ENCODE measurements around the gene SNAP47.

The SNAP47 gene

GRCh38 chr1:227732586-227733308, 2.5 kb upstream of the SNAP47 start:
- DNase-seq: no peak

DNA sequence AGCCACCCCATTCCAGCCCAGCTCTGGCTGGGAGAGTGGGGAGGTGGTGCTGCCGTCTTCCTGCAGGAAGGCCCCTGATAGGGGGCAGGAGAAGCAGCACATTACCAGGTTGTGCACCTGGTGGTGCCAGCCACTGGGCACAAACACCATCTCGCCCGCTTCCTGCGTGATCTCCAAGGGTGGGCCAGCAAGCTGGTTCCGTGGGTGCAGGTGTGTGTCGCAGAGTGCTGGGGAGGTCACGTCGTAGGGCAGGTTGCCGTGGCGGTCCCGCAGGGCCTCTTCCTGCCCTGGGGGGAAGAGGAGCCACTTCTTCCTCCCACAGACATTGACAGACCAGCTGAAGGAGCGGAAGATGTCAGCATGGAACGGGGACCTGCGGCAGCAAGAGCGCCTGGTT, 1.9 kb upstream of the SNAP47 start:
- DNase-seq: no peak

DNA sequence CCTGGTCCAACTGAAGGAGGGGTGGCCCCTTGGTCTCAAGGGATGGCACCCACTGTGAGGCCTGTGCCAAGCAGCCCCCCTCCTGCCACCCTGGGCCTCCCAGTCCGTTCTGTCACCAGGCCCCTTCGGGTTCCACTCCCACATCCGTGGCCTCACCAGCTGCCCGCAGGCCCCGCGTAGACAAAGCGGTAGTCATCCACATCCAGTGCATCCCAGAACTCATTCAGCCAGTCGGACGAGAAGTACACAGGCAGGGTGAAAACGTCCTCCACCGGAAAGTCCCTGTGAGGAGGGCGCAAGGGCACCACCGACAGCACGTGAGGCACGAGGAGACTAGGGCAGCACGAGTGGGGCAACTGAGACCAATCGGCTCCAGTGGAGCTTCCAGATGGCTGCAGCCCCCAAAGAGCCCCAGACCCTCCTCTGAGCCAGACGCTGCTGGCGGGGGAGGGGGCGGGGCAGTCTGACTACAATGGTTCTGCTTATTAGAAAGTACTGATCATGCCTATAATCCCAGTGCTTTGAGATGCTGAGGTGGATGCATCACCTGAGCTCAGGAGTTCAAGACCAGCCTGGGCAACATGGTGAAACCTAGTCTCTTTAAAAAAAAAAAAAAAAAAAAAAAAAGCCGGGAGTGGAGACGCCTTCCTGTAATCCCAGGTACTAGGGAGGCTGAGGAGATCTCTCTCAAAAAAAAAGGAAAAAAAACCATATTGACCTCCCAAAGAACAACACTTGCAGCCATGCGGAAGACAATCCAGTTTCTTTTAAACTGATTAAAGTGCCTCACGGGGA, 1.3 kb upstream of the SNAP47 start:
- no peak for DNase-seq

DNA sequence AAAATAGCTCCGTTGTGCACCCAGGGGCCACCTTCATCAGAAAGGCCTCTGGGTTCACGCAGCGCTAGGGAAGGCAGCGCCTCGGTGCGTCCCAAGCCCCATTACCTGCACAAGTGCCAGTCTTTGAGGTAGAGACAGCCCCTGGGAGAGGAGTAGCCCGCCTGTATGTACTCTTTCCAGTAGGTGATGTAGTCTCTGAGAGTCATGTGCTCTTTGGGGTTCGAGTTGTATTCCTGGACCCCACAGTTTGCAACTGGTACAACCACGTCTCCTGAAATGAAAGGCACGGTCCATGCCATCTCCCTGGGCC, 734 bp upstream of the SNAP47 start:
- DNase-seq: no peak

DNA sequence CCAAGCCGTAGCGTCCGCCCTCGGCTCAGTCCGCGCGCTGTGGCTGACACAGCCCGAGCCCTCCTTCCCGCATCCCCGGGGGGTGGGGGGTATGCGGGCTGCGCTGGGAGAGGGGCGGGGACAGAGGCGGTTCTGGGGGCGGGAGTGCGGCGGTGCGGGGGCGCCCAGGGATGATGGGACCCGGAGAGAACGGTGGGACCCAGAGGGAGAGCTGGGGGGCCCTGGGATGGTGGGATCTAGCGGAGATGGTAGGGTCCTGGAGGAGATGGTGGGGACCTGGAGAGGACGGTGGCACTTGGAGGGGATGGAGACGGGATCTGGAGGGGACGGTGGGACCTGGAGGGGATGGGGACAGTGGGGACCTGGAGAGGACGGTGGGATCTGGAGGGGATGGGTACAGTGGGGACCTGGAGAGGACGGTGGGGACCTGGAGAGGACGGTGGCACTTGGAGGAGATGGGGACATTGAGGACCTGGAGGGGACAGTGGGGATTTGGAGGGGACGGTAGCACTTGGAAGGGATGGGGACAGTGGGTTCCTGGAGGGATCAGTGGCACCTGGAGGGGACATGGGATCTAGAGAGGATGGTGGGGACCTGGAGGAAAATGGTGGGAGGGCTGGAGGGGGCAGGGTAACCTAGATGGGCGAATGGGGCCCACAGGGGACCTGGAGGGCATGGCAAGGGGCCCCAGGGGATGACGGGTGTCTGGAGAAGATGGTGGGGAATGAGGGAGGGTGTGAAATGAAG, 477 bp downstream of the SNAP47 start:
- no peak for DNase-seq

GRCh38 chr1:227736814-227737432, 1.7 kb downstream of the SNAP47 start:
- no peak for DNase-seq

DNA sequence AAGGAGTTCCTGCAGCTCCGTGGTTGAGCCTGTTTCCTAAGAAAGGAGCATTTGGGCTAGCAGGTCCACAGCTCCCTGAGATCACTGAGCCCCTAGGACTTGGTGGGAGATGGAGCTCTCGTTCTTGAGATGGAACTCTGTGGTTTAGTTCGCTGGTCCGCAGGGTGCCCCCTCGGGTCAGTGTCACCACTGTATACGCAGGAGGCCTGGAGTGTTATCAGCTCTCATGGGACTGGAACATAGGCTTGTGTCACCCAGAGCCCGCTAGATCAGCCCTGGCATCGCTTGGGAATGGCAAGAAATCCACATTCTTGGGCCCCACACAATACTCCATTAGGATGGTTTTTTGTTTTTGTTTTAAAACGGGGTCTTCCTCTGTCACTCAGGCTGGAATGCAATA, 3.6 kb downstream of the SNAP47 start:
- DNase-seq: no peak

GRCh38 chr1:227739636-227740035, 4.4 kb downstream of the SNAP47 start:
- no peak for DNase-seq

GRCh38 chr1:227740401-227740960, 5.2 kb downstream of the SNAP47 start:
- no peak for DNase-seq

GRCh38 chr1:227741166-227741870, 6.1 kb downstream of the SNAP47 start:
- no peak for DNase-seq

DNA sequence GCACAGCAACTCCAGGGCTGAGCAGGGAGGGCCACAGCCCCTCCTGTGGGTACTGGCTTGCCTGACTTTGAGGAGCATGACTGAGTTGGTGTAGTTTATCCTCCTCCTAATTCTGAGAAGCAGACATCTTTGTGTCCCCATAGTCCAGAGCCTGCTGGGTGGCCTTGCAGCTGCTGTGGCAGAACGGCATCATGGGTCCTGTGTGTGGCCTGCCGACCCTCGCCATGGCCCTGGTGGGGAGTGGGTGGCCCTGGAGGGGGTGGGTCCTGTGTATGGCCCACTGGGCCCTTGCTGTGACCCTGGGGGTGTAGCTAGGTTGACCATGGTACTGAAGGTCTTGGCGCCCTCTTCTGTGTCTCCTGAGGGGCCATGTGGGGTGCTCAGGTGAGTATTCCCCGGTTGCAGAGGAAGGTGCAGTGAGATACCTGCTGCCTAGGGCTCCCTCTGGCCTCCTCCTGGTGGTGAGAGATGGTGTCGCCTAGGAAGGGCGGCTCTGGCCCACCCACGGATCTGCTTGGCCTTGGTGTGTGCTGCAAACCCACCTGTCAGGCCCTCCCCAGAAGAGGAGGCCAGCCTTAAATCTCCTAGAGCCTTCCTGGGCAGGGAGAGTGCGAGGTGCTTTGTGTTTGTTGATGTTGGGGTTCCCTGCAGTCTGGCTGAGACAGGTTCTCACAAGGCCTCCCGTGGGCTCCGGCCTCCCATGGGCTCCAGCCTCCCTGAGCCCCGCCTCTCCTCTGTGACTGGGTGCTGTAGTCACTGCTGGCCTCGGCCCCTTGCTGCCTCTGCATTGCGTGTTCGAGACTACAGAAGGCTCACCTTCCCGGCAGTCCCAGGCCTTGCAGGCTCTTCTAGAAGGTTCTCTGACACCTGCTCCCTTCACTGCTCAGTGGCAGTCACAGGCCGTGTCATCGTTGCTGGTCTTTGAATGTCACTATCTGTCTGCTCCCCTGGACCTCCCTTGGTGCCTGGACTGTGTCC, 7.8 kb downstream of the SNAP47 start:
- no peak for DNase-seq

- DNase-seq: no peak
Measured at GRCh38 chr1:227744668-227745067, 9.4 kb downstream of the SNAP47 start.

- DNase-seq: no peak
Measured at GRCh38 chr1:227745568-227746265, 10.5 kb downstream of the SNAP47 start.

- DNase-seq: no peak
Measured at GRCh38 chr1:227746676-227747075, 11.4 kb downstream of the SNAP47 start.

DNA sequence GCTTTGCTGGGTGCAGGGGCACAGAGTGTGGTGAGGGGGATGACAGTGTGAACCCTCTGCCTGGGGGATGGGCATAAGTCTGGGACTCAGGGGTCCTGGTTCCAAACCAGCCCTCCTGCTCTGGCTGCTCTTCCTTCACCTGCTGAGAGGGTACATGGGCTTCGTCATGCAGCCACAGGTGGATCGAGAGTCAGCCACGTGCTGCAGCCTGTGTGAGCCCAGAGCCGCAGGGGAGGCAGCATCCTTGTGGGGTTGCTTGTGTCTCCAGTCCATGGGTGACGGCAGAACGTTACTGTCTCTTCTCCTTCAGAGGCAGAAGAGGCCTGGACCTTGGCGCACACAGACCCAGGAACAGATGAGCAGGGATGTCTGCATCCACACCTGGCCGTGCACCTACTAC, 12.1 kb downstream of the SNAP47 start:
- DNase-seq: no peak

- DNase-seq: no peak
Measured at GRCh38 chr1:227747948-227748495, 12.8 kb downstream of the SNAP47 start.

- DNase-seq: no peak
Measured at GRCh38 chr1:227748496-227749182, 13.4 kb downstream of the SNAP47 start.

- no peak for DNase-seq
Measured at GRCh38 chr1:227749225-227749624, 14.0 kb downstream of the SNAP47 start.

GRCh38 chr1:227749916-227750710, 14.9 kb downstream of the SNAP47 start:
- no peak for DNase-seq

Measured in activated CD4-positive, alpha-beta T cell treated with anti-CD3 and anti-CD28 coated beads for 1 hour (primary cell).